ENCODE data around the gene PDIA6. TPM values are rescaled to one million over a fixed set of nuclear protein-coding genes. Genes with fewer than 3 reads are reported as not detected.
"Not testable (repeated sequence)": the region's sequence is repeated elsewhere in the genome, so short reads cannot be mapped to it uniquely, and the experiment has no call there.

The PDIA6 gene
- total RNA-seq, 1 donor from 2014 or later: 188 TPM

DNA sequence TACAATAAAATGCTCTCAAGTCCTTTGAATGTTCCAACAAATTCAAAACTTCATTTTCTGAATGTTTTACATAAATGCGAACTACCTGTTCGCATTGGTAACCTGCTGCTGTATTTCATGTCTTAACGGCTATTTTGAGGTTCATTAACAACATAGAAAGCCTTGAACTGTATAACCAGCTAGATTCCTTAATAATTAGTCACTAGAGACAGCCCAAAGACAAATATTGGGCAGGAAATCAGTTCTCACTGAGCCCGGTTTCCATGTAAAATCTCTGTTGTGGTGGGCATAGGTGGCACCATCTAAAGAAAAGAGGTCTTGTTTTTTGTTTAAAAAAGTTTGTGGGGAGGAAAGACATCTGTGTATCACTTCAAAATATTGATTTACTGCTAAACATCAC, 29.2 kb downstream of the PDIA6 start:
- intact Hi-C loops (cut with micrococcal nuclease): no loop called here

DNA sequence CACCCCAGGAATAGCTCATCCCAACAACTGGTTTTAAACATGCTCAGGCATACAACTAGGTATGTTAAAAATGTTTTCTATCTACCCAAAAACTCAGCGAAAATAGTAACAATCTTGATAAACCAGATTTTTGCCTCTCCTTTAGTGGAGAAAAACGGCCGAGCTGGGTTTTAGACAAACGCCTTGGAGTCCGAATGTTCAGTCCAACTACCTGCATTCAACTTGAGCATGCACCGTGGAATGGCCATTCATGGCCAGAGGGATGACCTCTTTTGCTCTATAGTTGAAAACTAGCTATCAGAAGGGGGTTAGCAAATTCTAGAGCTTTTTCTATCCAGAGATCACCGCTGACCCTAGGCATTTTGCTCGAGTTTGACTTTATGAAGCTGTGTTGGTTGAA, 30.8 kb downstream of the PDIA6 start:
- intact Hi-C loops (cut with micrococcal nuclease): no loop called here

GRCh38 chr2:10780821-10781220, 31.8 kb downstream of the PDIA6 start:
- intact Hi-C loops (cut with micrococcal nuclease): not testable (repeated sequence)

DNA sequence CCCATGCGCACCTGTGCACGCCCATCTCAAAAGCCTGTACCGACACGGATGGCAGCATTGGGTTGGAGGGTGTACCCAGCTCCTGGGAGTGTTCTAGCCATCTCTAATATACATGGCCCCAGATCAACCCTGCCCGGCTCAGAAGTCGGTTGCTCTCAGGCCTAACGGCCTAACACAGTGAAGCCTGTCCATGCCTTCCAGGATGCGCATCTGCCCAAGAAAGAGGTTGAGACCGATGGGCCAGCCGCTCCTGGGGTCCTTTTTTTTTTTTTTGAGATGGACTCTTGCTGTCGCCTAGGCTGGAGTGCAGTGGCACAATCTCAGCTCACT, 32.1 kb downstream of the PDIA6 start:
- intact Hi-C loops (cut with micrococcal nuclease): no loop called here

DNA sequence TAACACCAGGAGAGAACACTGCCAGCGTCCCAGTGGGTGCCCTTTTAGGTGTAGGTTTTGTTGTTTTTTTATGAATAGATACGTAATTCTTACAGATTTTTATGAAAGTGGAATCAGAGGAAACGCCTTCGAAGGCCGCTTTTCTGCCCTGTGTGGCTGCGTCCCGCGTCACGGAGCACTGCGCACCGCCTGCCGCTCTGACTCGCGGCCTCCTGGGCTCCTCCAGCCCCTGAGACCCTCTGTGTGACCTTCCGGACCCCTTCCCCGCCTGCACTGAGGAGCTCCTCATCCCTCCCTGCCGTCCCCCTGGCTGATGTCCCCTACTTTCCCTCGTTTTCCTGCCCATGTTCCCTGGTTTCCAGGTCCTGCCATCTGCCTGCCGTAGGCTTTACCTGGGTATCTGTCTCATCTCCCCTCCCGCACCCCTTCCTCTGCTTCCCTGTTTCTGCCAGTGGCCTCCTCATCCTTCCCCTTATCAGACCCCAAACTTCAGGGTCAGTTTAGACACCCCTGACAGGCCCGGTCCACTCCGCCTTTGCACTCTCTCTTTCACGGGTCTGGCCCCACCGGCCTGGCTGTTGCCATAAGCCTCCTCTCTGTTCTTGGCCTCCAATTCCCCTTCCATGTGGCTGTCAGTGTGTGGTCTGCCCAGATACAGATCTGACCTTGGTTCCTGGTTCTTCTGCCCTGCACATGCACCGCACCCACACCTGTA, 32.7 kb downstream of the PDIA6 start:
- intact Hi-C loops (cut with micrococcal nuclease): no loop called here

- intact Hi-C loops (cut with micrococcal nuclease): no loop called here
These were observed 33.9 kb downstream of the PDIA6 start for GRCh38 chr2:10778724-10779115.

- intact Hi-C loops (cut with micrococcal nuclease): no loop called here
These were observed 34.5 kb downstream of the PDIA6 start for GRCh38 chr2:10777842-10778723.

- intact Hi-C loops (cut with micrococcal nuclease): no loop called here
These were observed 35.3 kb downstream of the PDIA6 start for GRCh38 chr2:10777111-10777841.

DNA sequence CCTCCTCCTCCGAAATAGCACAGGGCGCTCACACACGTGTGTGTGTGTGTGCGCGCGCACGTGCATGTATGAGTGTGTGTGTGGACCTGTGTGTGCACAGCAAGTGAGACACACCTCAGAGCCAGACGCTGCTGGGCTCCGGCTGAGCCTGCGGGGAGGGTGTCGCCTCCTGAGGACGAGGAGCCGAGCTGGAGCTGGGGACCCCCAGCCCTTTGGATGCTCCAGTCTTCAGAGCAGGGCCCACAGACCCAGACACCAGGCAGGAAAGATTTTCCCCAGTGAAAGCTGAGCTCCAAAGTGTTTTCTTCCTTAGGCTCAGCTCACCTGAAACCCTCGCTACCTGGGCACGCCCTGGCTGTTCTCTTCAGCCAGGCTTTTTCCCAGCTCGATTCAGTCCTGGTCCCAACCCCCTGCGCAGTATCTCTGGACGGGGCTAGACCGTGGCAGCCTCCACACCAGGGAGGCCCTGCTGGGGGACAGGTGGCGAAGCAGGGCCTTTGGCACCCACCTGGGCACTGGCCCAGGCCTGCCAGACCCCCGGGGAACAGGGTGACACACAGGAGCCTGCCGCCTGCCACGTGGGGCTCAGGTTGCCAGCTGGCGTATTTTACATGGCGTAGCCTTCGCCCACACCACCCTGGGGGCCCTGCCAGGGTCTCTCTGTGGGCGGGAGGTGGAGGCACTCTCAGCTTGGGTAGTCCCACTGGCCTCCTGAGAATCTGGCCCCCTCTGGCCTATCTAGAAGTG, 36.2 kb downstream of the PDIA6 start:
- intact Hi-C loops (cut with micrococcal nuclease): no loop called here

DNA sequence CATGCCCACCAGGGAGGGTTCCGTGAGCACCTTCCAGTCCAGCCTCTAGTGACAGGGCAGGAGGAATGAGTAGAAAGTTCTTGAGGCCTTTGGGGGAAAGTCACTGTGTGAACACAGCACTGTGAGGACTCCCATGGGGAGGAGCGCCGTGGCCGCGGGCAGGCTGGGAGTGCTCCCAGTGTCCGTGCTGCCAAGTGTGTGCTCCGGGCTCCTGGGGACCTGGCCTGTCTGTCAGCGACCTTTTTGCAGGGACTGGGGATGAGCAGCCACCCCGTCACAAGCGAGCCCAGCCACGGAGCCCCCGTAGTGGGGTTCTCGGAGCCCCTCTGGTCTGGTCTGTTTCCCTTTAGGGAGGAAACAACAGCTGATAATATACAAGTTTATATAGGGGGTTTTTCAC, 36.8 kb downstream of the PDIA6 start:
- intact Hi-C loops (cut with micrococcal nuclease): no loop called here

GRCh38 chr2:10775021-10775780, 37.4 kb downstream of the PDIA6 start:
- intact Hi-C loops (cut with micrococcal nuclease): no loop called here

DNA sequence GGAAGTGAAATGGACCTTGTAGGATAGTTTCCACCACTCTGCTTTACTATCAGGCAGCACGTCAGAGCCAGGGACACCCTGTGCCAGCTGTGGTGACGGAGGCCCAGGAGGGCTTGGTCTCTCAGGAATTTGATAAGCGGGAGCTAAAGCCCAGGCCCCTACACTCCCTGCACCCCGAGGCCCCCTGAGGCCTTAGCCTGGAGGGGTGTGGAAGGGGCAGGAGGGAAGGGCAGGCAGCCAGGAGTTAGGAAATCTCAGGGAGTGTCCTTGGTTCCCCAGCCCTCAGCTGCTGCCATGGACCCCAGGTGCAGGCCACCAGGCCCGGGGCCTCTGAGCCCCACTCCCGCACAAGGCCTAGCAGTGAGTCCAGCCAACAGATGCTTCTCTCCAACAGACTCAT, 38.2 kb downstream of the PDIA6 start:
- intact Hi-C loops (cut with micrococcal nuclease): no loop called here

DNA sequence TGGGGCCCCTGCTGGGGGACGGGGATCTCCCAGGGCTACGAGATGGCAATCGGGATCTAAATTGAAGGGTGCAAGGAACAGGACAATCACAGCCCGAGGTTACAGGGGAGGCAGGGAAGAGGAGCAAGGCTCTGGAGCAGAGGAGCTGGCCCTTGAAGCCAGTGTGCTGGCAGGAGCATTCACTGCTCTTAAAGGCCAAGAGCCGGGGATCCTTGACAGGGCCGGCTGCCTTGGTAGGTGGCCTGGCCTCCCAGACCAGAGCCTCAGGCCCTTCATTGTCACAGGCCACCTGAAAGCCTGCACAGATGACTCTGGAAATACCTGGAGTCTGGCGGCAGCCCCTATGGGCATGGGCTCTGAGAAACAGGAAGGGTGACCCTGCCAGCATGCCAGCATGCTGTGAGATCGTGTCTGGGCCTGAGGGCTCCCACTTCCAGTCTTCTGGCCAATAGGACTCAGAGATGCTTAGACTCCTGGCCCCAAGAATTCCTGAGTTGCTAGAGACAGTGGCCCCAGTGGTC, 38.7 kb downstream of the PDIA6 start:
- intact Hi-C loops (cut with micrococcal nuclease): no loop called here

GRCh38 chr2:10772868-10773215, 39.7 kb downstream of the PDIA6 start:
- intact Hi-C loops (cut with micrococcal nuclease): no loop called here

GRCh38 chr2:10772201-10772867, 40.3 kb downstream of the PDIA6 start:
- intact Hi-C loops (cut with micrococcal nuclease): no loop called here

- intact Hi-C loops (cut with micrococcal nuclease): no loop called here
These were observed 40.8 kb downstream of the PDIA6 start for GRCh38 chr2:10771786-10772185.

GRCh38 chr2:10770956-10771750, 41.4 kb downstream of the PDIA6 start:
- intact Hi-C loops (cut with micrococcal nuclease): no loop called here

DNA sequence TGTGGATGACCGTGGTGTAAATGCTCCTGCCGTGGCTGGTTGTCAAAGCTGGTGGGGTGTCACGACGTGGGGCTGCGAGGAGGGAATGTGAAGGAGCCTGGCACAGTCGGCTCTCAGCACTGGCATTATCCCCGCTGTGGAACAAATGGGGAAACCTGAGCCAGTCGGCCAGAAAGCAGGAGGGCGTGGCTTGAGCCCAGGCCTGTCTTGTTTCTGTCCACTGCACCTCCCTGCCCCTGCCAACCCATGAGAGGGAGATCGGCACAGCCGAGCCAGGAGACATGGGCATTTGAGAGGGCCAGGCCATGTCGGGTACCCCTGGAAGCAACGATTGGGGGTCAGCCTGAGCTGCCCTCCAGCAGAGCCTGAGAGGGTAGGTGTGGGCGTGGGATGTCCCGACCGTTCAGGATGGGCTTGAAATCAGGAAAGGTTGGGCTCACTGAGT, 44.5 kb downstream of the PDIA6 start:
- intact Hi-C loops (cut with micrococcal nuclease): no loop called here

DNA sequence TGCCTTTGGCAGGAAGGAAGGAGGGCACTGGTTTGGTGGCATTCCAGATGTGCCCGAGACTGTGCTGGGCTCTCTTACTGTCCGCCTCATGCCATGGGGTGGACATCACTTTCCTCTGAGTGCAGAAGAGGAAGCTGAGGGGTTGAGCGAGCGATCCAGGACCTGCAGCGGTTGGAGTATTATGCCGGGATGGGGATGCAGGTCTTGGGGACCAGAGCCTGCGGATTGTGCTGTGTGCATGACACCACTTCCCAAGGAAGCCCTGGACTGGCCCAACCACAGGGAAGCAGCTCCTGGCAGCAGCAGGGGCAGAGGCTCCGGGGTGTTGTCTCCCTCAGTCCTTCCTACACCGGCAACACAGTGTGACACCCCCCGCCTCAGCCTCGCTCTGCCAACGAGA, 46.7 kb downstream of the PDIA6 start:
- intact Hi-C loops (cut with micrococcal nuclease): no loop called here

All from T-helper 2 cell treated with Interferon-gamma antibody and Interleukin-4, amounts not matched to agents 100 ng/mL and 5 ng/mL, for 36 hours (primary cell).